ENCODE measurements around the gene OTUD1.
"Not testable (repeated sequence)": the region's sequence is repeated elsewhere in the genome, so short reads cannot be mapped to it uniquely, and the experiment has no call there.

The OTUD1 gene, protein sequence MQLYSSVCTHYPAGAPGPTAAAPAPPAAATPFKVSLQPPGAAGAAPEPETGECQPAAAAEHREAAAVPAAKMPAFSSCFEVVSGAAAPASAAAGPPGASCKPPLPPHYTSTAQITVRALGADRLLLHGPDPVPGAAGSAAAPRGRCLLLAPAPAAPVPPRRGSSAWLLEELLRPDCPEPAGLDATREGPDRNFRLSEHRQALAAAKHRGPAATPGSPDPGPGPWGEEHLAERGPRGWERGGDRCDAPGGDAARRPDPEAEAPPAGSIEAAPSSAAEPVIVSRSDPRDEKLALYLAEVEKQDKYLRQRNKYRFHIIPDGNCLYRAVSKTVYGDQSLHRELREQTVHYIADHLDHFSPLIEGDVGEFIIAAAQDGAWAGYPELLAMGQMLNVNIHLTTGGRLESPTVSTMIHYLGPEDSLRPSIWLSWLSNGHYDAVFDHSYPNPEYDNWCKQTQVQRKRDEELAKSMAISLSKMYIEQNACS

DNA sequence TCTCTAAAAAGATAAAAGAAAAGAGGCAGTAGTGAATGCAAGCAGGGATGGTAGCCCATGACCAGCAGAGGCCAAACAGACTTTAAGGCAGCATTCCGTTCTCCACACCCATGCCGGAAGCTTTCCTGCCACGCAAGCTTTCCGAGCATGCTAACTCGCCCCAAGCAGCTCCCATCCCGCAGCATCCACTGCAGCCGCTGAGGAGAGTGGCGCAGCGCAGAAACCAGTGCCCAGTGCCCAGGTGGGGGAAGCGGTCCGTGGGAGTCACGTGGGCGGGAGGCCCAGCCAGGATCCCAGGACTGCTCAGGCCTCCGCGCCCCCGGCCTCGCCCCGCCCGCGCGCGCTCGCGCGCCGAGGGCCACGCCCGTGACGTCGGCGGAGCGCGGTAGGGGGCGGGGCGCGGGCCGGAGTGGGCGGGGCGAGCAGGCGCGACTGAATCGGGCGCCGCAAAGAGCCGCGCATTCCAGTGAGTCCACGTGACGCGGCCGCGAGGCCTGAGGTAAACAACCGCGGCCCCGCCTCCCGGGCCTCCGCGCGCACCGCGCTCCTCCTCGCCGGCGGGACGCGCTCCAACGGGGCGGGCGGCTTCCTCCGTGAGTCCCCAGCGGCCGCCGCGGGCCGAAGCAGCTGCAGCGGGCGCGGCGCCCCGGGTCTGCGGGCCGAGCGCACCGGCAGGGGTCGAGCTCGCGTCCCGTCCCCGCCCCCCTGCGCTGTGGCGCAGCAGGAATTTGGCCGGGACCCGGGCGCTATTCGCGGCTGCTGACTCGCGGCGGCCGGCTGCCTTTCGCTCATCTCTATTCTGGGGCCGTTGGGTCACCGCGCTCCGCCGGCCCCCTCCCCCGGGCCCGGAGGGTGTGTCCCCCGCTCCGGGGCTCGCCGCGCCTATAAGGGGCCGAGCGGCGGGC, at the start of gene OTUD1:
Gene OTUD1, plus strand, starts transcription at position 529 of the 905 bp plus-strand sequence. CDS start 383 bp downstream, outside the sequence.
- DNase-seq = peak; percentile 38 to 62

DNA sequence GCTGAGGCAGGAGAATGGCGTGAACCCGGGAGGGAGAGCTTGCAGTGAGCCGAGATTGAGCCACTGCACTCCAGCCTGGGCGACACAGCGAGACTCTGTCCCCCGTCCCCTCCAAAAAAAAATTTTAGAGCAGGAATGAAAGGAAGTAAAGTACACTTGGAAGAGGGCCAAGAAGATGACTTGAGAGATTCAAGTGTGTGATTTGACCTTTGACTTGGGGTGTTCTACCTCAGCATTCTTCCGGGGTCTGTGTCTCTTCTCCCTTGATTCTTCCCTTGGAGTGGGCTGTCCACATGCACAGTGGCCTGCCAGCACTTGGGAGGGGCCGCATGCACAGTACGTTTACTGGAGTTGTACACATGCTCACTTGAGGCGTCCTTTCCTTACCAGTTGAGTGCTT, 48.5 kb upstream of the OTUD1 start:
- not testable (repeated sequence) for DNase-seq

DNA sequence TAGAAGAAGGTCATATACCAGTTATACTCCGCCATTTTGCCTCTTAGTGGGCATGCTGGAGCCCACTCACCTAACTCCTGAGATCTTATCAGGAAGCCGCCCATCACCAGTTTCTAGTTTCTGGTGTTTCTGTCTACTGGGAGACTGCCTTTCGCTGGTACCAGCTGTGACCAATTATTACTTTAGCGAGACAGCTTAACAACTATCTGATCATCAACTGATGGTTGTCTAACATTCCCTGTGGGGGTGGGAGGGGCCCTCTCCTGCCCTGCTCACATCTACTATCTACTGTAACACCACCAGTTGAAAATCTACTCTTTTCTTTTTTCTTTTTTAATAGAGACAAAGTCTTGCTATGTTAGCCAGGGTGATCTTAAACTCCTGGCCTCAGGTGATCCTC, 48.1 kb upstream of the OTUD1 start:
- DNase-seq = no peak

DNA sequence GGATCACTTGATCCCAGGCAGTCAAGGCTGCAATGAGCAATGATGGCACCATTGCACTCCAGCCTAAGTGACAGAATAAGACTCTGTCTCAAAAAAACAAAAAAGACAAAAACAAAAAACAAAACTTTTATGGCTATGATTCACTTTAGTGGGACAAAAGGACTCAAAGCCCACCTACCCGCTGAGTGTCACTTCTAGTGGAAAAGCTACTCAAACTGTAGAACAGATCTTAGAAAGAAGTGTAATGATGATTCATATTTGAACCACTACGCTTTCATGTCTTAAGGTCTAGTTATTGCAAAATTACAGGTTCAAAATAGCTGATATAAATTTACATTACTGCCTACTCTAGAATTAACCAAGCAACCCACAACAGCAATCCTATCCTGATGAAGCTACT, 47.1 kb upstream of the OTUD1 start:
- no peak for DNase-seq

DNA sequence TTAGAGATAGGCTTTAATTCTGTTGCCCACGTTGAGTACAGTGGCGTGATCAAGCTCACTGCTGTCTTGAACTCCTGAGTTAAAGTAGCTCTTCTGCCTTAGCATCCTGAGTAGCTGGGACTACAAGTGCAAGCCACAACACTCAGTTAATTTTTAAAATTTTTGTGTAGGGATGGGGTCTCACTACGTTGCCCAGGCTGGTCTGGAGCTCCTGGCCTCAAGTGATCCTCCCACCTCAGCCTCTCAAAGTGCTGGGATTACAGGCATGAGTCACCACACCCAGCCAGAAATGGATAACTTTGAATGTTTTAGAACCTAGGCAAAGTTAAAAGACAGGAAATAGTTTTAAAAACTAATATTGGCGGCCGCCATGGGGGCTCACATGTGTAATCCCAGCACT, 43.9 kb upstream of the OTUD1 start:
- no peak for DNase-seq

DNA sequence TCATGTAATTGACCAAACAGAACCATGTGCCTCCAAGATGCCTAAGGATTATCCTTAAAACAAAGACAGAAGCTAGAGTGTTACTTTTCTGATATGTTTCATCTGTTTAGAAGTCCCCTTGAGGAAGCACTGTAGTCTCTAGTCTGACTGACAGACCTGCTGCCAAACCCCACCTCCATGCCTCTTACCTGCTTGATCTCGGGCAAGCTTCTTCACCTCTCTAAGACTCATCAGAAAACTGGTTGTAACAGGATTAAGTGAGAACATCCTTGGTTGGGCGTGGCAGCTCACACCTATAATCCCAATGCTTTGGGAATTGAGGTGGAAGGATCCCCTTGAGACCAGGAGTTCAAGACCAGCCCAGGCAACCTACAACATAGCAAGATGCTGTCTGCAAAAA, 42.2 kb upstream of the OTUD1 start:
- no peak for DNase-seq

DNA sequence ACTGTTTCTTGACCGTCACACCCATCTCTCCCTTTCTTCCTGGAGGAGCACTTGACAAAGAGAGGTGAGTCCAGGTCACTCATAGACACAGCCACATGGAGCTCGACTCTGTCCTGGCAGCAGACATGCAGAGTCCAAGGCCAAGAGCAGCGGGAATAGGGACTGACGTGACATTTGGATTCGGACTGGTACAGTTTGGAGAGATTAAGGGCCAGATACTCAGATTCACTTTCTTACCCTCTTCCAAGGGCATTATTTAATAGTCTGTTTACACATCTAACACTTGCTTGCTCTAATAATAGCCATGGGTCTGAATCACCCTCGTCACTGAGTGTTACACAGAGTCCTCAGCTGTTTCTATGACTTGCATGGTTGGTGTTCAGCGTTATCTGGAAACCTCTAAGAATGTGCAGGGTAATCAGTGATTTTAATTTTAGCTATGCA, 39.2 kb upstream of the OTUD1 start:
- no peak for DNase-seq

DNA sequence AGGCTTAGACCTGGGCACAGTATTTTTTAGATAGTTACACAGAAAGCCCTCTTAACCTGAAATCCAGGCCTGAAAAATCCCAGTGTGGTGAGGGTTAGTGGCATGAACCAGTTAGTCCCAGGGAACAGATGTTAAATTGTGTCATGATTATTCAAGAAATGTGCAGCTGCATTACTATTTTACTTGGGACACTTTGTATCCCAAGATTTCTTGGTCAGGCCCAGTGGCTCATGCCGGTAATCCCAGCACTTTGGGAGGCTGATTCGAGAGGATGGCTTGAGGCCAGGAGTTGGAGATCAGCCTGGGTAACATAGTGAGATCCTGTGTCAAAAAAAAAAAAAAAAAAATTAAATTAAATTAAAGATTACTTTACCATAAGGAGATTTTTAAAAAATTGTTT, 36.0 kb upstream of the OTUD1 start:
- DNase-seq = no peak

DNA sequence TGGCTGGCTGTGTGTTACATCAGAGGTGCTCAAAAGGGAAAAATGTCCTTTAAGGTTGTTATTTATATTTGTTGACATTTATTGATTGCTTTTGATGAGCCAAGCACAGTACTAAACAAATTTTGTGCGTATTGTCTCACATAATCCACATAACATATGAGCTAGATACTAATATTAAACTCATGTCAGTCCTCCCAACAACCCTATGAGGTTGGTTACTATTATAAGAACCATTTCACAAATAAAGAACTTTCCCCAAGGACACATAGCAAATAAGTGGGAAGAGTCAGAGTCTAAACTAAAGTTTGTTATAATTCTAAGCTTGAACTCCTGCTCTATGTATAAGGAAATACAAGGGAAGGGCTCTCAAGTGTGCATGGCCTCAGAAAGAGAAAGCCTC, 35.6 kb upstream of the OTUD1 start:
- no peak for DNase-seq

DNA sequence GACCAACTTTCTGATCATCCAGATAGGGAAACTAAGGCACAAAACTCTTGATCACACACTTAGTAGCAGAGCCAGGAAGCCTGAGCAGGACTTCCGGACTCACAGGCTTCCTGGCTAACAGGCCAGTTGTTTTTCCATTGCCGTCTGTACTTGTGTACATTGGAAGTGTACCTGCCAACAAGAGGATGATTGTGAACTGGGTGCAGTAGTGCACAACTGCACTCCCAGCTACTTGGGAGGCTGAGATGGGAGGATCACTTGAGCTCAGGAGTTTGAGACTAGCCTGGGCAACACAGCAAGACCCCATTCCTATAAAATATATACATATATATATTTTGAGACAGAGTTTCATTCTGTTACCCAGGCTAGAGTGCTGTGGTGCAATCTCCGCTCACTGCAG, 35.2 kb upstream of the OTUD1 start:
- no peak for DNase-seq

DNA sequence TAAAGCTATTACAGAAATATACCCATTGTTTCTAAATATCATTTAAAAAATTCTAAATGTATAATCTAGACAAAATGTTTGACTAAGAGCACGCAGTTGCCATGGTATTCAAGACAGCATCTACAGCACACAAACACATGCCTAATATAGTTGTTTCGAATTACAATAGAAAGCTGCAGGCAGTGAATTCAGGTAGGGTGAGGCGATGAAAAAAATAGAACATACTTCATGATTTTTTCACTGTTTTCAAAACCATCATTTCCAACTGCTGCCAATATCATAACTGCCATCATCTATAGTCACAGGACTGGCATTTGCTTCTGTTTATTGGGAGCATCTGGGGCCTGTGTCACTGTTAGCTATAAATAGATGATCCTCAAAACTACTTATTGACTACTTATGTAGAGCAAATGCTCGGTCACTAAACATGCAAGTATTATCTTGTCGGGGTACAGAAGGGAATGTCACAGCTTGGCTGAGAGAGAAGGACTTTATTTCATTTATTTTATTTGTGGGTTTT, 34.4 kb upstream of the OTUD1 start:
- no peak for DNase-seq

DNA sequence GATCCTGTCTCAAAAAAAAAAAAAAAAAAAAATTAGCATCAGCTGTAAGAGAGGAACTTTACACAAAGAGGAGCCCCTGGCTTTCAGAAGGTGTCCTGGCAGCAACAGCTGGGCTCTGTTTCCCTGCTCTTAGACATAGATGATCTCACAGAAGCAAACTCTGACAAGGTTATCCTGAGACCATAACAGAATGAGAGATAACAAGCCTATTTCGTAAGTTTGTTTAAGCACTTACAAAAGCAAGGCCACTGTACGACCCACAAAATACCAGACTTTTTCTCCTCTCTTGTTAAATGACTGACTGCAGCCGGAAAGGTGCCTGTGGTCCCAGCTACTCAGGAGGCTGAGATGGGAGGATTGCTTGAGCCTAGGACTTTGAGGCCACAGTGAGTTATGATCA, 33.3 kb upstream of the OTUD1 start:
- DNase-seq = no peak

DNA sequence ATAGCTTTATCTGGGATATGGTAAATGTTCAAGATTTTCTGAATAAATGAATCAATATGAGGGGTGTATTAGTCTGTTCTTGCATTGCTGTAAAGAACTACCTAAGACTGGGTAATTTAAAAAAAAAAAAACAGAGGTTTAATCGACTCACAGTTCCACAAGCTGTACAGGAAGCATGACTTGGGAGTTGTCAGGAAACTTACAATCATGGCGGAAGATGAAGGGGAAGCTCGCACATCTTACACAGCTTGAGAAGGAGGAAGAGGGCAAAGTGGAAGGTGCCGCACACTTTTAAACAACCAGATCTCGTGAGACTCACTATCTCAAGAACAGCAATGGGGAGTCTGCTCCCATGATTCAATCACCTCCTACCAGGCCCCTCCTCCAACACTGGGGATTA, 32.5 kb upstream of the OTUD1 start:
- no peak for DNase-seq

DNA sequence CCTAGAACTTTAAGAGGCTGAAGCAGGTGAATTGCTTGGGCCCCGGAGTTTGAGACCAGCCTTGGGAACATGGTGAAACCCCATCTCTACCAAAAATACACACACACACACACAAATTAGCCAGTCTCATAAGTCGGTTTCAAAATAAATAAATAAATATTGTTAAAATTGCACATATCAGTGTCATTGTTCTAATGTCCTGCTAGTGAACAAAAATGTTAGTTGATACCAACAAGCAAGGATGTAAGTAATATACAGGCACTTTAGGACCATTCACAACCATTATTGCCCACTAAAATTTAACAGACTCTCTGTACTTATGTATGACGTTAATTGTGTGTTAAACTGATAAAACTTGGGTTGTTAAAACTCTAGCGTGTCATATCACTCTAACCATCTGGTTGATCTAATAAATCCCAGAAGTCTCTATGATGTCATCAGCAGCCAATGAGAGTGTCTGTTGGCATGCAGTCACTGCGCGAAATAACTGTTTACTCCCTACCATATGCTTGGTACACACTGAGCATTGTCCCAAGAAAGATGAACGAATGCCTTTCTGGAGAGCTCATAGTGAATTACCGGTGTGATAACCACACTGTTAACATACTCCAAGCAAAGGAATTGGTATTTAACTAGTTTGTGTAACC, 30.4 kb upstream of the OTUD1 start:
- DNase-seq = no peak

DNA sequence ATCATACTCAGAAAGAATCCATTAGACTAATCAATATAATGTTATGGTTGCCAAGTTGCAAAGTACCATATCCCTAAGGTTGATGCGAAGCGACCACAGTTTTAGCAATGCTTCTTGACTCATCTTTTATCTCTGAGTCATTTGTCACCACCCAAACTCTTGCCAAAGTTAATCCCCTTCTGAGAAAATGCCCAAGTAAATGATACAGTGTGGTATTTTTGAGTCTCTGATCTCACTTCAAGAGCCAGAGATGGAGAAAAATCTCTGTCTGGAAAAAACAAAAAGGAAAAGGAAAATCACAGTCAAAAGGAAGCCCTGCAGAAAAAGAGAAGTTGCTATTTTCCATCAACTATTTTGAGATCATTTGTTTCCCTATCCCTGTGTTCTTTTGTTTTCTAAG, 26.7 kb upstream of the OTUD1 start:
- DNase-seq = no peak

DNA sequence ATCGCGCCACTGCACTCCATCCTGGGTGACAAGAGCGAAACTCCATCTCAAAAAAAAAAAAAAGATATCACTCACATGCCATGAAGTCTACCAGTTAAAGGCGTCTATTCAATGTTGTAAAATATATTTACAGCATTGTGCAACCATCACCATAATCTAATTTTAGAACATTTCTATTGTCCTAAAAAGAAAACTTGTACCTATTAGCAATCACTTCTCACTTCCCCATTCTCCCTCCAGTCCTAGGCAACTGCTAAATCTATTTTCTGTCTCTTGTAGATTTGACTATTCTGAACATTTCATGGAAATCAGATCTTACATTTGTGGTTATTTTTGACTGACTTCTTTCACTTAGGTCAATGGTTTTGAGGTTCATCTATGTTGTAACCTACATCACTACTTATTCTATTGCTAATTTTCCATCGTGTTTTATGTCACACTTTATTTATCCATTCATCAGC, 25.2 kb upstream of the OTUD1 start:
- no peak for DNase-seq

DNA sequence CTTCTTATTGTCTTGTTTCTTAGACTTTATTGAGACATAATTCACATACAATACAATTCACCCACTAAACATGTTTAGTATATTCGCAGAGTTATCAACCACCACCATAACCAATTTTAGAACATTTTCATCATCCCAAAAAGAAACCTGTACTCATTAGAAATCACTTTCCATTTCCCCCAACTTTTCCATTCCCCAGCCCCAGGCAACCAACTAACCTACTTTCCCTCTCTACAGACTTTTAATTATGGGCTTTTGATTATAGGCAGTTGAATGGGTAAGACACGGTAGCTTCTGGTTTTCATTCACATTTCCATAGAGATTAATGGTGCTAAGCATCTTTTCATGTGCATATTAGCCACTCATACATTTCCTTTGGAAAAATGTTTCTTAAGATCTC, 24.2 kb upstream of the OTUD1 start:
- DNase-seq = no peak

DNA sequence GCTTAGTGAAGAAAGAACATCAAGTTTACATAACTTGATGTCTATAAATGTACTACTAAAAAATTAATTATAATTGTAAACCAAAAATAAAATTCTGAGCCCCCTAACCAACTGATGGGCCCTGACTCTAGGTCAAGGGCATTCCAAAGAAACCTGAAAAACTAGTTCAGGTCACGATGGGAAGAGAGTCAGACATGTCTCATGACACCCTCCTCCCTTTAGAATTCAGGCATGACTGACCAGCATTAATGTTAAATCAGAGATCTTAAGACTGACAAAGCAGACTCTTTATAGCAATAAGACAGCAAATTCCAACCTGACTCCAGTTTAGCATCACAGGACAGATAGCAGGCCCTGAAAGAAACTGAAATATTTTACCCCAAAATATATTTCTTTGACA, 21.6 kb upstream of the OTUD1 start:
- no peak for DNase-seq

DNA sequence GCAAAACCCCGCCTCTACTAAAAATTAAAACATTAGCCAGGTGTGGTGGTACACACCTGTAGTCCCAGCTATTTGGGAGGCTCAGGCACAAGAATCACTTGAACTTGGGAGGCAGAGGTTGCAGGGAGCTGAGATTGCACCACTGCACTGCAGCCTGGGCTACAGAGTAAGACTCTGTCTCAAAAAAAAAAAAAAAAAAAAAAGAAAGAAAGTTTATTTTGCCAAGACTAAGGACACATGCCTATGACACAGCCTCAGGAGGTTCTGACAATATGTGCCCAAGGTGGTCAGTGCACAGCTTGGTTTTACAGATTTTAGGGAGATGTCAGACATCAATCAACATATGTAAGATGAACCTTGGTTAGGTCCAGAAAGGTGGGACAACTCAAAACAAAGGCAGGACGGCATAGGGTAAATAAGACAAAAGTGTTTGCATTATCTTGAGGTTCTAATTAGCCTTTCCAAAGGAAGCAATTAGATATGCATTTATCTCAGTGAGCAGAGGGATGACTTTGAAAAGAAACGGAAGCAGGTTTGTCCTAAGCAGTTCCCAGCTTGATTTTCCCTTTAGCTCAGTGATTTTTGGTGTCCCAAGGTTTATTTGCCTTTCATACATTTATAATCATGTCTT, 20.7 kb upstream of the OTUD1 start:
- no peak for DNase-seq

DNA sequence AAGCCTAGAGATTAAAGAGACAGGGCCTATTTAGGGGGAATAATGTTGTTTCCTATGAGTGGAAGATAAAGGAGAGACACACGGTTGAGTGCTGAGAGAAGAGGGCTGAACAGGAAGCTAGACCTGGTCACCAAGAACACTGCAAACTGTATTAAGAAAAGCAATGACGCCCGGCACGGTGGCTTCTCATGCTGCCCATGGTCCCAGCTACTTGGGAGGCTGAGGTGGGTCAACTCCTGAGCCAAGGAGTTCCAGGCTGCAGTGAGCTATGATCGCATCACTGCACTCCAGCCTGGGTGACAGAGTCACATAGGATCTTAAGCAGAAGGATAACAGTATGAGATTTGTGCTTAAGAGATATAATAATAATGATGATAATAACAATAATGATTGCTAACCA, 19.7 kb upstream of the OTUD1 start:
- DNase-seq = no peak

DNA sequence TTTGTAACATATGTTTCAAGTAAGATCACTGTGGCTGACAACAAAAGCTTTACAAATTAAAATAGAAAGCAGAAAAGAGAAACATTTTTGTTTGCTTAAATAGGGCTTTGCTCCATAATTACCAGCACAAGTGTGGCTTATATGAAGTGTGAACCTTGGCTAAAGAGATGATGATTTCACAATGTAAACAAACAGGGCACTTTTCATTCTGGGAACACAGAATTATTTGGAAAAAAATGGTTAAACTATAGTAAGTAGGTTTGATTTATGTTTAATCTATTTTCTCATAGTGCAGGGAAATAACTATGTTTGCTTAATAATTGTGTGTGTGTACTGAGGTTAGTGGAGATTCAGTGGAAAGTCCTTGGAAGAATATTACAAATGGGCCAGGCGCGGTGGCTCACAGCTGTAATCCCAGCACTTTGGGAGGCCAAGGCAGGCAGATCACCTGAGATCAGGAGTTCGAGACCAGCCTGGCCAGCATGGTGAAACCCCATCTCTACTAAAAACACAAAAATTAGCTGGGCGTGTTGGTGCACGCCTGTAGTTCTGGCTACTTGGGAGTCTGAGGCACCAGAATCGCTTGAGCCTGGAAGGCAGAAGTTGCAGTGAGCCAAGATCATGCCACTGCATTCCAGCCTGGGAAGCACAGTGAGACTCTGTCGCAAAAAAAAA, 19.1 kb upstream of the OTUD1 start:
- no peak for DNase-seq

DNA sequence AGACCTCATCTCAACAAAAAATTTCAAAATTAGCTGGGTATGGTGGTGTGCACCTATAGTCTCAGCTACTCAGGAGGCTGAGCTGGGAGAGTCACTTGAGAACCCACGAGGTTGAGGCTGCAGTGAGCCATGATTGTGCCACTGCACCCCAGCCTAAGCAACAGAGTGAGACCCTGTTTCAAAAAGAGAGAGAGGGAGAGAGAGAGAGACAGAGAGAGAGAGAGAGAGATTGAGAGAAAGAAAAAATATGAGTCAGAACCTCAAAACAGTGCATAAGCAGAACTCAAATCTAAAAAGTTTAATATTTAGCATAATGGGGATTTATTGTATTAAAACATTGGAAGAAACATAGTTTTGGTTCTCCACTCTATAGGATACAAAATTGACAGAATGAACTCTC, 17.5 kb upstream of the OTUD1 start:
- no peak for DNase-seq
